OCI-LY3 (cell line): ENCODE measurements around the gene COL12A1.

ENCODE experiments used
- H2AFZ ChIP-seq: fragments of 200-600, 300-600 bp; shearing (Covaris generic); 2 replicates; pipeline ENCODE4 v1.6.0; 2014; ENCODE audit warnings: antibody characterized with exemption, low read depth, low read length
- H3K27ac ChIP-seq: fragments of 200-600, 300-600 bp; sonication (generic); 2 replicates; pipeline ENCODE4 v1.5.1; 2014; ENCODE audit warnings: mild to moderate bottlenecking, low read length, moderate library complexity, mixed read lengths
- H3K27me3 ChIP-seq: fragments of 200-600, 300-600 bp; sonication (generic); 2 replicates; pipeline ENCODE4 v1.6.1; 2014; ENCODE audit warnings: low read depth, low read length, mixed read lengths
- H3K36me3 ChIP-seq: fragments of 200-600, 300-600 bp; sonication (generic); replicated peaks from 2 replicates; pipeline ENCODE3; 2014; ENCODE audit warnings: low read depth, low read length, mixed read lengths
- H3K4me1 ChIP-seq: fragments of 300-600, 200-600 bp; sonication (generic); 2 replicates; pipeline ENCODE4 v1.6.1; 2014; ENCODE audit warnings: low read length, mixed read lengths
- H3K4me2 ChIP-seq: fragments of 200-600, 300-600 bp; sonication (generic); 2 replicates; pipeline ENCODE4 v1.6.1; 2014; ENCODE audit warnings: low read length, mixed read lengths
- H3K4me3 ChIP-seq: fragments of 300-600, 200-600 bp; sonication (generic); 2 replicates; pipeline ENCODE4 v1.5.1; 2014; ENCODE audit warnings: antibody characterized with exemption, mild to moderate bottlenecking, low read length, moderate library complexity
- H3K79me2 ChIP-seq: fragments of 300-600, 200-600 bp; shearing (Covaris generic); 2 replicates; pipeline ENCODE4 v1.6.1; 2014; ENCODE audit warnings: mild to moderate bottlenecking, low read length, mixed read lengths
- H3K9ac ChIP-seq: fragments of 300-600, 200-600 bp; shearing (Covaris generic); 2 replicates; pipeline ENCODE4 v1.6.0; 2014; ENCODE audit warnings: mild to moderate bottlenecking, low read length, moderate library complexity
- H3K9me3 ChIP-seq: fragments of 200-600, 300-600 bp; shearing (Covaris generic); 2 replicates; pipeline ENCODE4 v1.6.1; 2014; ENCODE audit warnings: low read length, mixed read lengths; ENCODE audit not compliant: insufficient read depth
- H4K20me1 ChIP-seq: fragments of 200-600, 300-600 bp; sonication (generic); 2 replicates; pipeline ENCODE4 v1.6.1; 2016; ENCODE audit warnings: low read length, mixed read lengths; ENCODE audit not compliant: insufficient read depth
- CTCF ChIP-seq: fragments of 200-600, 300-600 bp; sonication (generic); IDR thresholded peaks from 2 replicates; pipeline ENCODE4 v1.5.1; 2014; ENCODE audit warnings: antibody characterized with exemption, low read length, low read depth
- EZH2phosphoT487 ChIP-seq: fragments of 200-600 bp; shearing (Covaris generic); IDR thresholded peaks from 2 replicates; pipeline ENCODE4 v1.6.1; 2018; ENCODE audit warnings: antibody characterized with exemption, mixed run types, low read depth

COL12A1 gene

GRCh38 chr6:75124983-75125382 lies 80.9 kb downstream of the COL12A1 start:
- Histone ChIP-seq H3K4me3 (no peak overlapping the region), H3K9me3 (no peaks in the 10 kb centered on the region), H3K4me1 (peaks cover 8% of the 10 kb centered on the region; the same call in 1 of the 2 replicates), H3K36me3 (no peaks in the 10 kb centered on the region), H3K27me3 (no peaks in the 10 kb centered on the region), H3K4me2 (no peak overlapping the region), H3K9ac (no peak overlapping the region), H4K20me1 (no peaks in the 10 kb centered on the region), H3K79me2 (no peaks in the 10 kb centered on the region), H3K27ac (no peak overlapping the region), H2AFZ (no peak overlapping the region)
- TF ChIP-seq CTCF (no peak), EZH2phosphoT487 (no peak)

- TF ChIP-seq EZH2phosphoT487, result no peak
- no peak for TF ChIP-seq CTCF
- no peak overlapping the region for H3K9ac ChIP-seq
- H4K20me1 ChIP-seq, result no peaks in the 10 kb centered on the region
- H3K9me3 ChIP-seq, result no peaks in the 10 kb centered on the region
- no peak overlapping the region for H3K27ac ChIP-seq
- no peaks in the 10 kb centered on the region for H3K79me2 ChIP-seq
- no peak overlapping the region for H3K4me3 ChIP-seq
- no peaks in the 10 kb centered on the region for H3K27me3 ChIP-seq
- H2AFZ ChIP-seq, result no peak overlapping the region
- no peak overlapping the region for H3K4me2 ChIP-seq
- peaks cover 8% of the 10 kb centered on the region; the same call in 1 of the 2 replicates for H3K4me1 ChIP-seq
- no peaks in the 10 kb centered on the region for H3K36me3 ChIP-seq
Observed at GRCh38 chr6:75124085-75124484, 81.8 kb downstream of the COL12A1 start.

GRCh38 chr6:75118925-75119515 lies 86.8 kb downstream of the COL12A1 start:
- Histone ChIP-seq H3K4me1 (0 out of 2 replicates have a peak, but pooled peaks cover 3% of the 10 kb centered on the region), H3K9me3 (no peaks in the 10 kb centered on the region), H3K9ac (no peak overlapping the region), H3K27ac (no peak overlapping the region), H3K79me2 (no peaks in the 10 kb centered on the region), H3K27me3 (no peaks in the 10 kb centered on the region), H3K36me3 (no peaks in the 10 kb centered on the region), H3K4me3 (no peak overlapping the region), H3K4me2 (no peak overlapping the region), H2AFZ (no peak overlapping the region), H4K20me1 (no peaks in the 10 kb centered on the region)
- TF ChIP-seq EZH2phosphoT487 (no peak), CTCF (no peak)

GRCh38 chr6:75117701-75118100 lies 88.2 kb downstream of the COL12A1 start:
- Histone ChIP-seq H3K4me3 (no peak overlapping the region), H3K9ac (no peak overlapping the region), H3K9me3 (no peaks in the 10 kb centered on the region), H3K36me3 (no peaks in the 10 kb centered on the region), H4K20me1 (no peaks in the 10 kb centered on the region), H3K79me2 (no peaks in the 10 kb centered on the region), H2AFZ (no peak overlapping the region), H3K4me2 (no peak overlapping the region), H3K27ac (no peak overlapping the region), H3K4me1 (0 out of 2 replicates have a peak, but pooled peaks cover 3% of the 10 kb centered on the region), H3K27me3 (no peaks in the 10 kb centered on the region)
- no peak for TF ChIP-seq CTCF
- TF ChIP-seq EZH2phosphoT487, result no peak
